ENCODE measurements around the gene FOXO3. TPM values are rescaled to one million over a fixed set of nuclear protein-coding genes. Genes with fewer than 3 reads are reported as not detected.

Gene FOXO3
- total RNA-seq, 4 donors from 2014 or later: 52.3 to 71.2 (median 61.3) TPM

GRCh38 chr6:108684771-108685329, 124.1 kb downstream of the FOXO3 start:
- Histone ChIP-seq H3K4me1 (peaks cover 0 to 7% of the 10 kb centered on the region in 2 donors), H3K27me3 (no peaks in the 10 kb centered on the region), H3K4me3 (no peak overlapping the region), H3K36me3 (no peaks in the 10 kb centered on the region), H3K9me3 (no peaks in the 10 kb centered on the region), H3K27ac (no peak overlapping the region)
- TF ChIP-seq POLR2A (IDR thresholded peaks at IDR 0.05) (no peak), CTCF (IDR thresholded peaks at IDR 0.05) (no peak)
- DNase-seq: no peak
- intact Hi-C loops (cut with DNase I; ENCODE audit: low total_unique reads): no loop called here

- intact Hi-C loops (cut with DNase I; ENCODE audit: low total_unique reads): no loop called here
- no peaks in the 10 kb centered on the region for H3K36me3 ChIP-seq
- no peak for DNase-seq
- no peak overlapping the region for H3K4me3 ChIP-seq
- H3K27me3 ChIP-seq: no peaks in the 10 kb centered on the region
- H3K4me1 ChIP-seq: peaks cover 0 to 7% of the 10 kb centered on the region in 2 donors
- H3K27ac ChIP-seq: no peak overlapping the region
- H3K9me3 ChIP-seq: no peaks in the 10 kb centered on the region
- no peak for TF ChIP-seq CTCF (IDR thresholded peaks at IDR 0.05)
Measured at GRCh38 chr6:108685970-108686369, 125.3 kb downstream of the FOXO3 start.

- intact Hi-C loops (cut with DNase I; ENCODE audit: low total_unique reads): no loop called here
- Histone ChIP-seq H3K27ac (no peak overlapping the region), H3K36me3 (no peaks in the 10 kb centered on the region), H3K27me3 (no peaks in the 10 kb centered on the region), H3K4me3 (no peak overlapping the region), H3K4me1 (peaks cover 0 to 7% of the 10 kb centered on the region in 2 donors), H3K9me3 (no peaks in the 10 kb centered on the region)
- no peak for TF ChIP-seq POLR2A (IDR thresholded peaks at IDR 0.05)
- no peak for TF ChIP-seq CTCF (IDR thresholded peaks at IDR 0.05)
- DNase-seq: no peak
Measured at GRCh38 chr6:108686896-108687295, 126.2 kb downstream of the FOXO3 start.

GRCh38 chr6:108687921-108688320, 127.2 kb downstream of the FOXO3 start:
- Histone ChIP-seq H3K27ac (no peak overlapping the region), H3K27me3 (no peaks in the 10 kb centered on the region), H3K4me1 (peaks cover 0 to 7% of the 10 kb centered on the region in 2 donors), H3K36me3 (no peaks in the 10 kb centered on the region), H3K9me3 (no peaks in the 10 kb centered on the region), H3K4me3 (no peak overlapping the region)
- no peak for DNase-seq
- intact Hi-C loops (cut with DNase I; ENCODE audit: low total_unique reads): no loop called here
- TF ChIP-seq POLR2A (IDR thresholded peaks at IDR 0.05) (no peak), CTCF (IDR thresholded peaks at IDR 0.05) (no peak)

GRCh38 chr6:108689272-108690161, 128.8 kb downstream of the FOXO3 start:
- peaks cover 0 to 7% of the 10 kb centered on the region in 2 donors for H3K4me1 ChIP-seq
- DNase-seq: peak; percentile 82 to 84
- no peak overlapping the region for H3K4me3 ChIP-seq
- TF ChIP-seq POLR2A (IDR thresholded peaks at IDR 0.05): no peak
- no peak for TF ChIP-seq CTCF (IDR thresholded peaks at IDR 0.05)
- H3K27me3 ChIP-seq: no peaks in the 10 kb centered on the region
- no peaks in the 10 kb centered on the region for H3K36me3 ChIP-seq
- peak overlapping the region in 1 of 2 donors; percentile 43 for H3K27ac ChIP-seq
- H3K9me3 ChIP-seq: no peaks in the 10 kb centered on the region
- intact Hi-C loops (cut with DNase I; ENCODE audit: low total_unique reads): no loop called here

Measured in uterus (tissue), 4 donors.